Activated CD8-positive, alpha-beta memory T cell treated with anti-CD3 and anti-CD28 coated beads, Interleukin-2, amount 50 U/mL, for 4 hours (primary cell): Measurements from ENCODE around the gene MCF2L2.

ENCODE experiments used
- DNase-seq: peaks from one replicate; pipeline ENCODE4 v3.0.0-alpha.2; 2020

The MCF2L2 gene

DNA sequence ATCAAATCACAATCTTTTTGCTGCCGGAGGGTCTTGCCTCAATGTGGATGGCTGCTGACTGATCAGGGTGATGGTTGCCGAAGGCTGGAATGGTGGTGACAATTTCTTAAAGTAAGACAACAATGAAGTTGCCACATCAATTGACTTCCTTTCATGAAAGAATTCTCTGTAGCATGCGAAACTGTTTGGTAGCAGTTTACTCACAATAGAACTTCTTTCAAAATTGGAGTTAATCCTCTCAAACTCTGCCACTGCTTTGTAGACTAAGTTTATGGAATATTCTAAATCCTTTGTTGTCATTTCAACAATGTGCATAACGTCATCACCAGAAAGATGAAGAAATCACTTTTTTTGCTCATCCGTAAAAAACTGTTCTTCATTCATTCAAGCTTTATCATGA lies 109.5 kb downstream of the MCF2L2 start:
- DNase-seq, result no peak

DNA sequence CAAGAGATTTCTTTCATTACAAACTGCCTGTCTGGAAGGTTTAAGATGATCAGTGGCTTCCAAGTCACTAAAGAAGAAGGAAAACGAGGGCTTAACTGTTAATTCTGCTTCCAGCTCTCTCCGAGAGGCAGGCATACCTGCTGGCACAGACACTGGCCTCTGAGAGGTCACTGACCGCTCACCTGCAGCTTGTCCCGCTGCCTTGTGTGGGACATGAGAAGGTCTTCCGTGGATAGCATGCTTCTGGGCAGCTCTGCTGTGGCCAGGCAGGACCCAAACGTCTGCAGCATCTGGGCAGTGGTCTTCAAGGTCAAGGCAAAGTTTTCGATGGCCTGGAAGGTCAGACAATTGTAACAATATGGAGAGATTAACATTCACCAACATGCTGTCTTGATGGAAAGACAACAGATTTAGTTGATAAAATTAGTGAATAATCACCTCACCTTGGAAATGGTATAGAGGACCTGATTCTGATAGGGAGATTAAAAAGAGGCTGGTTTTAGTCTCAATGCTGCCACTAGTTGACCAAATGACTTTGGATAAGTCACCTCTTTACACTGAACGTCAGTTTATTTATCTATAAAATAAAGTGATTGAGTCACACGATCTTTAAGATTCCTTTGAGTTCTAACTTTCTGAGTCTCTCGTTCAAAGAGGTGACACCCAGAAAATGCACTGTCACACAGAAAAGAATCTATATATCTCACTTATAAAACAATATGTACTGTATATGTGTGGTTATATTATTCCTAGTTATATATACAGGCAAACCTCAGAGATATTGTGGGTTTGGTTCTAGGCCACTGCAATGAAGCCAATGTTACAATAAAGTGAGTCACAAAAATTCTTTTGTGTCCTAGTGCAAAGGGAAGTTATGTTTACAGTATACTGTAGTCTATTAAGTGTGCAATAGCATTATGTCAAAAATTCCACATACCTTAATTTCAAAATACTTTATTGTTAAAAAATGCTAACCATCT lies 110.2 kb downstream of the MCF2L2 start:
- no peak for DNase-seq

DNA sequence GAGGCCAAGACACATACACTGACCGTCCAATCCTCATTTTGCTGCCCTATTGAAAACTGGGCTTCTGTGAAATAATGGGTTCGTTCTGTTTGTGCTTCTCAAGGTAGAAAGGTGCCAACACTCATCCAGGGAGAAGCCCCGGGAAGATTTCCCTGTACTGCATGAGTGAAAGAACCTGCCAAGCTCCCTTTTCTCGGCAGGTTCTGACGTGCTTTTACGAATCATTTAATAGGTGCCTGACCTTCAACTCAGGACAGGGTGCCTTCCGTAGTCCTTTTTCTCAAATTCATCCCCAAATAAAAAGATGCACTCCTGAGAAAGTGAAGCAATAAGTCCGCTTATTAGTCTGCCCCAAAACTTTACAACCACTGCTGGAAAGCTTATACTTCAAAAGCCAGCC lies 111.1 kb downstream of the MCF2L2 start:
- DNase-seq, result no peak

DNA sequence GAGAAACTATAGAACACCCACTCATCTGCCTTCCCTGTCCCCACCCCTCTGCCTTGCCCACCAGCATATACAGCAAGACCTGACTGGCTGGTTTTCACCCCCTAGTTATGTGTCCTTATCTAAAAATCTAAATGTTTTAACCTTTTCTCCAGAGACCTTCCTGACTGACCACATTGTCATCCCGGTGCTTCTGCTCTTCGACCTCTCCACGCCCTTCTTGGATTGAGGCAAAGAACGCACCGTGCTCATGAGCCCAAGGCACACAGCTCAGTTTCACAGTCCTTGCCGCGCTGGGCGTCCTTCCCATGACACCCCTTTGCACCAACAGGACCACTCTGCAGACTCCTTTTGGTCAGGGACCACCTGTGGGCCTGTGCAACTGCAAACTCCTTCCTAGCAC lies 112.7 kb downstream of the MCF2L2 start:
- no peak for DNase-seq

DNA sequence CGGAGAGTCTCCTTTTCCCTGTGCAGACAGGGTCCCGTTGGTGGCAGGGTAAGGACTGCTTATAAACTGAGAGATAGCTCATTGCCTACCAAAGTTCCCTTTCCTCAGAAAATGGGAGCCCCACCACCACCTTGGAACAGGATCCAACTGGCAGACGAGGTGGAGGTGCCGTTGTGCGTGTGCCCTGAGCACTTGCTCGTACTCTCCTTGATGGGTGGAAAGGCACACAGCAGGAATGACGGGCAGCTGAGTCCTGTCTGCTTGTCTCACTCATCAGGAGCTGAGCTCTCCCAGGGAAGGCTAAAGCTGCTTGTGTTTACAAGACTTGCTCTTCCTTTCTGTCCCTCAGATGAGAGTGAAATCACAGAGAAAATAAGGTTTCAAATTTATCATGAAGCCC lies 114.7 kb downstream of the MCF2L2 start:
- no peak for DNase-seq

DNA sequence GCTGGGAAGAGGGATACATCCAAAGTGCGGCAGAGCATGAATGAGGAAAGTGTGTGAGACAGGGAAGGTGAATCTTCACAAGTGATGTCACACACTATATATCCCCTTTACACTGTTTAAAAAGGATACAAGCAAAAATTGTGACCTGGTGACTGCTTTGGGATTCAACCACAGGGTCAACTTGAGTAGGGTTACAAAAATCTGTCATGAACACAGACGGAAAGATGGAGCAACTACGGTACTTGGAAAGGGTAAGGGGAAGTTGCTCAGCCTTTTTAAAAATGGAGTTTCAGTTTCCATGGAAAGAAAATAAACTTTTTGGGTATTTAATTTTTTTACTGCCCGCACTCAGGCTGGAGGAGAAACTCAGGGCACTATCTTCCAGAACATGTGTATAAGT lies 115.1 kb downstream of the MCF2L2 start:
- no peak for DNase-seq

DNA sequence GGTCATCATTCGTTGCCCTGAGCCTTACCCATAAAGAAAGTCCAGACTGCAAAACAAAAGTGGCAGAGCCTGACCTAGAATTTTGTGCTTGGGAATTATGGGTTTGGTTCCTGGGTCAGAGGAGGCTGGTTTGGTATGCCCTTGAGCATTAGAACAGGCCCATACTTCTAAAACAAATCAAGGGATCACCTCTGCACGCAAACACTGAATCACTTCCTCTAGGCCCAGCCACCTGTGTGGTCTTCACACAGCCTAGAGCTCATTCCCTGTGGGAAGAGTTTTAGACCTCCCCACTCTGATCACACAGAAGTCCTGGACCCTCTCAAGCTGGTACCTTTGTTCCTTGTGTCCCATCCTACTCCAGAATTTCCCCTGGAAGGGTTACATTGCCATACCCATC lies 116.0 kb downstream of the MCF2L2 start:
- DNase-seq, result no peak

DNA sequence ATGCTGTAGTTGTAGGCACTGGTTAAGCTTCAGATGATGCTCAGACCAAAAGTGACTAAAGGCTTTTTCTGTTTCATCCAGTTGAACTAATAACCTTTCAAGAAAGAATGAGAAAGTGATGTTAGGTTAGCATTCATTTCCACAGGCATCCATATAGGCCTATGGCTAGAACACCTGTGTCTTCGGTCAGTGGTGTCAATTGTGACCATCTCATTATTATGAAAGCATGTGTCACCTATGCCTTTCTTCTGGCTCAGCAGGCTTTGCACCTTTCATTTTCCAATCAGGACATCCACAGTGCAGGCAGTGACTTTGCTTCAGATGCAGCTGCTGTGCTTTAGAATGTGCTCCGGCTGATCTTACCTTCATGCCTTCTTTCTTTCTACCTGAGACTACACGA lies 117.5 kb downstream of the MCF2L2 start:
- no peak for DNase-seq

DNA sequence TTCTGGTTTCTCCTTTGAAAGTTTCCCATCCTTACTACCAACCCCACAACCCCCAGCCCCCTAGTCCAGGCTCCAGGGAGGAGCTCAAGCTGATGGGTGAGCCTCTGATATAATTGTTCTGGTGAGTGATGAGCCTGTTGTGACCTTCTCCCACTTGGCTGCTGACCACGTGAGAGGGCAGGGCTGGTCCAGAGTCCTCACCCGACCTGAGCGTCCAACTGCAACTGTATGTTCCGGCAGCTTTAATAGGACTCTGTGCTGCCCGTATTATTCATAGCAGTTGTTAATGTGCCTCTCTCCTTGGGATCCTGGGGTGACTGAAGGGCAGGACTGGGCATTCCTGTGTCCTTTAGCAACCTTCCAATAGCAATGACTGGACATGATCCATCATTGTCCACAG lies 119.1 kb downstream of the MCF2L2 start:
- no peak for DNase-seq

DNA sequence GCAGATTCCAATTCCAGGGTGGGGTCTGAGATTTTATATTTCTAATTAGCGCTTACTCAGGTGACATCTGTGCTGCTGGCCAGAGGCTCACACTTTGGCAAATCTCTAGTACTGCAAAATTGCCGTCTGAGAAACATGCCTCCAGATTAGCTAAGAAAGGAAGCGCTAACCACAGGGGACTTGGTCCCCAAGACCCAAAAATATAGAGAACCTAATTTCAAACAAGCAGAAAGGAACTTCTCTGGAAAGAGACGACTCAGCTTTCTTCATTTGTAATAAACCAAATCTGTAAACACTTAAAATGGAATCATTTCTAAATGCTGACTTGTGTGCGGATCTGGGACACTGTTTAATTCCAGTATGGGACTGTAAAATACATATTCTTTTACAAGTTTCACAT lies 119.7 kb downstream of the MCF2L2 start:
- DNase-seq, result no peak

DNA sequence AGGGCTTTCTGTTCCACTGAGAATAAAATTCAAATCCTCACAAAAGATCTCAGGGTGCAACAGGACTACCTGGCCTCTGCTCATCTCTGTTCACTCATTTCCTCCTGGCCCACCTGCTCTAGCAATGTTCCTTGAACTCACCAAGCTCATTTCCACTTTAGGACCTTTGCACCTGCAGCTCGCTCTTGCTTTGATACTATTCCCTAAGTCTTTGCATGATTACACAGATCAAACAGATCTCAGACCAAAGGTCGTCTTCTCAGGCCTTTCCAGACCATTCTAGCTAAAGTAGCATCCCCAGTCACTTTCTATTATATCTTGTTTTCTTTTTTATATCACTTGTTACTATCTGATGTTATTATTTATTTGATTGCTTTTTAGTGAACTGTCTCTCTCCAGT lies 120.7 kb downstream of the MCF2L2 start:
- DNase-seq, result no peak

DNA sequence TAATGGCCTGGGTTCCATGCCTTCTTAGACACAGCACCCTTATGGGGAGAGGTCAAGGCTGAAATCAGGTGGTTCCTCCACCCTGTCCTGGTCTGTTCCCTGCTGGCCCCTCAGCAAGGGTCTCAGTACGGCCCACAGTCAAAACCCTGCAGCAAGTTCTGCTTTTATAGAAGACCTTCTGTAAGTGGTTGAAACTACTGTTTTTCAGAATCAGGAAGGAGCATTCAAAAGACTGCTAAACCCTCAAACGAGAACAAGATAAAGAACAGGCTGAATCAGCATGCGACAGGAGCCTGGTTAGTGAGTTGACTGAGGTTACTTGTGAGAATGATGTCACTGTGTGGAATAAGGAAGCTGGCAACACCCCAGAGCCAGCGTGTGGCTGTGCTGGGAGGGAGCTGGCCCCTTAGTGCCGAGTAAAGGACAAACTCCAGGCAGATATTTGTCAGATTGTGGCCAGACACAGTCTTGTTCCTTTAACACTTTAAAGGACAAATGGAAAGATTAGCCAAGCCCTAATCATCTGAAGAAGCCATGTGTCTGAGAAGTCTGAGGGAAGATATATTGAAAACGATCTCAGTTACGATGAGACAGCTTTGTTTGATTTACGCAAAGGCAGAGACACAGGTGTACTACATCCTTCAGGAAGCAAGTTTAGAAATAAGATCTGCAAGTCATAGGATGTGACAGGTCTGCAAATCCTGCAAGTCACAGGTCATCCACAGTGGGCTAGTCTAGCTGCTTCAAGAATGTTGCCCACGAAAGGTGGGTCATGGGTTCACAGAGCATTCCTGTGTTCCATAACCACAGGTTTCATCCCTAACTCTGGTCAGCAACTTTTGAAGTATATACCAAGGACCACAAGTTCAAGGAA lies 121.4 kb downstream of the MCF2L2 start:
- DNase-seq, result peak; percentile 51

DNA sequence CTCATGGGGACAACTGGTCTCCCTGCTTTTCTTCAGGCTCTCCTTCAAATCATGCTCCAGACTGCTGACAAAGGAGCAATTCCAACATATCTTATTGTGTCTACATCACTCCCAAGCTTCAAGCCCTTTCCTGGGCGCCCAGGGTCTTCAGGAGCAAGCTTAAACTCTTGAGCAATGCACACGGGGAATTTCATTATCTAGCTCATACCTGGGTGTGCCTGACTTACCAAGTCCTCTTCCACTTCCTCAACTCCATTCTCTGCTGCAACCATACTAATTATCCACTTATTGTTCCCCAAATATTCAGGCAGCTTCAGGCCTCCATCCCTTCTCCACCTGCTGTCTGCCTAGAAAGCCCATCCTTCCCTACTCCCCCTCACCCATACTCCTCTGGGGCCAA lies 124.7 kb downstream of the MCF2L2 start:
- DNase-seq, result no peak

DNA sequence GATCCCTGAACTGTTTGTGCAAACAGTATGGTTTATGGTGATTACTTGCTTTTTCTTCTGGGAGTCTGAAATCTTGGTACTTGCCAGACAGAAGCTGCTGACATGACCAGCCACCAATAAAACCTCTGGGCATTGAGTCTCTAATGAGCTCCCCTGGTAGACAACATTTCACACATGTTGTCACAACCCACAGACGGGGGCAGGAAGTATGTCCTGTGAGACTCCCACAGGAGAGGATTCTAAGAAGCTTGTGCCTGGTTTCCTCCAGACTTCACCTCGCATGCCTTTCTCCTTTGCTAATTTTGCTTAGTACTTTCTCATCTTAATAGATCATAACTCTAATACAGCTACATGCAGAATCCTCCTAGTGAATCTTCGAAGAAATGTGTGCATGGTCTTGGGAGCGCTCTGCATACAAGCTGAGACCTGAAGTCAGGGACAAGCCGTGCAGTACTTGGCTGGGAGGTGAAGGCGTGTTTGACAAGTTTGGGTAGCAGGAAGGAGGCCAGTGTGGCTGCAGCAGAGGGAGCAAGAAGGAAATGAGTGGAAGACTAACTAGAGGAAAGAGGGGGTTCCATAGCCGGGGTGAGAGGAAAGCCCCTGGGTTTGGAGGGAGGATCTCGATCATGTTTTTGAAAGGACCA lies 126.4 kb downstream of the MCF2L2 start:
- no peak for DNase-seq

DNA sequence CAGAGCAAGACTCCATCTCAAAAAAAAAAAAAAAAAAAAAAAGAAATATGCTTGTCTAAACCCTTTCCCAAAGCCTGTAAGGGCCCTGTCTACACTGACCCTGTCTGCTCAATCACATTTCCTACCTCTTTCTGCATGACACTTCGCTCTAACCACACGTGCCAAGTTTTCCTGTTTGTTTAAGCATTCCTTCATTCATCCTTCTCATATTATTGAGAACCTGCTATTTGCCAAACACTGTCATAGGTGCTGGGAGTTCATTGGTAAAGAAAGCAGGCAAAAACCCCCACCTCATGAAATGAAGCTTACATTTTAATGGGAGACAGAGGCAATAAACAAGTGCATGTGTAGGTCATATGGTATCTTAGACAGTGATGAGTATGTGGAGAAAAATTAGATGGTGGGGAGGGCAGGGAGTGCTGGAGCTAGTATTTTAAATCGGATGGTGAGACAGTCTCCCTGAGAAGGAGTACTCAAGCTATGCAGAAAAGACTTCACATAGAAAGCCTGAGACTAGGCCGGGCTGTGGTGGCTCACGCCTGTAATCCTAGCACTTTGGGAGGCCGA lies 127.3 kb downstream of the MCF2L2 start:
- DNase-seq, result no peak

DNA sequence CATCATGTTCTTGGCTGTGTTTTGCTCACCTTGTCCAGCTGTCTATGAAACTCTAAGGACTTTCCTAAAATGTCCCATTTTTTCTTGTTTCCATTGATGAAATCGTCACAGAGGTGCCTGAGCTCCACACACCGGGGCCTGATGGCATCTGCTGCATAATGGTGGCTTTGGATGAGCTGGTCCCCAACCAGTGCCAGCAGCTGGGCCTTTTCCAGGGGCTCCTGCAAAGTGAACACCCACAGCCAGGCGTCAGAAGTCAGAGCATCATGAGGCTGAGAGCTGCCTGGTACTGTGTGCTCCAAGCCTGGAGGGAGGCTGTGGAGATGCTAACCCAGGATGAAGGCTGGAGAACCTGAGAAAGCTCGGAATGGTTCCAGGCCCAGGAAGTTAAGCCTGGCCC lies 128.4 kb downstream of the MCF2L2 start:
- DNase-seq, result no peak

DNA sequence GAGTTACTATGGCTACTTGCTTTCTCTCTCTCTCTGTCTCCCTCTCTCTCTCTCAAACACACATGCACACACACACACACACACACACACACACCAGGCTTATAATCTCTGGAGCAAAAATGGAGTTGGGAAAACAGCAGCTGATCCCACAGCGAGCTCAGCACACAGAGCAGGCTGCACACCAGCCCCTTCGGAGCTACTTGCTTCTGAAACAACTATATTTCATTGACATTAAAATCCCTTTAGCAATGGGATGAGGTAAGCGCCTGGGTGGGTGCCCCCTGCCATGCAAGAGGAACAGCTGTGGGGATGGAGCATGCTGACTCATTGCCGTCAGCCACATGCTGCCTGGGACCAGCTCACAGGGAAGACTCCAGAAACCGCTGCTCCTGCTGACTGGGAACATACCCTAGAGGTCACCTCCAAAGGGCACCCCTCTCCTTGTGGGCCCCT lies 129.7 kb downstream of the MCF2L2 start:
- DNase-seq, result no peak

DNA sequence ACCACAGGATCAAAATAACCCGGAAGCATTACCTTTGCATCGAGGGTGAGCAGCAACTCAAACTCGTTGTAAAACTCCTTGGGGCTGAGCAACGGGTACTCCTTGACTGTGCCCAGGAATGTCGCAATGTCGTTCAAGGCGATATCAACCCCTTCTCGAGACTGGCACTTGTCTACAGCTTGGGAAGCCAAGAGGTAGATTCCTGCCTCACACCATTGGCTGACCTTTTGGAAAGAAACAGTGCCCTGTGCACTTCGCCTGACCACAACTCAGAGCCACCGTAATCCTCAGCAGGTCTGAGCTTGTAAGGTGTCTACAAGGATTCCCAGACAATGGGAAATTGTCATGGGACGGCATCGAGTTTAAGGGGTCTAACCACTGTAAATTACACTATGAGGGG lies 131.5 kb downstream of the MCF2L2 start:
- DNase-seq, result no peak

DNA sequence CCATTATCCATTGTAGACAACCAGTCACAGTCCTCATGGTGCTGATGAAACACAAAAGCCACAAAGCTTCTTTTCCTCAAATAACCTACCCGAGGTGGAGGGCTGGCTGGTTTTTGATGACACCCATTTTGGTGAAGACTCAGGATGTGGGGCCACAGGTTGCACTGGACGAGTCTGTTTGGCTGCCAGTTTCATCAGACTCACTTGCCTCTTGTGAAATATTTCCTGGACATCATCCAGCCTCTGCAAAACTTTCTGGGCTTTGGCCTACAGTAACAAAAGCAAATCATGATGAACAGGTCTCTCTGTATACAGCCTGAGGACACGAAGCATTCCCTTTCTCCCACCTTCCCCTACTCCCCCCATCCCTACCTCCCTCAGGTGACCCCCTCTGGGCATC lies 133.2 kb downstream of the MCF2L2 start:
- no peak for DNase-seq

DNA sequence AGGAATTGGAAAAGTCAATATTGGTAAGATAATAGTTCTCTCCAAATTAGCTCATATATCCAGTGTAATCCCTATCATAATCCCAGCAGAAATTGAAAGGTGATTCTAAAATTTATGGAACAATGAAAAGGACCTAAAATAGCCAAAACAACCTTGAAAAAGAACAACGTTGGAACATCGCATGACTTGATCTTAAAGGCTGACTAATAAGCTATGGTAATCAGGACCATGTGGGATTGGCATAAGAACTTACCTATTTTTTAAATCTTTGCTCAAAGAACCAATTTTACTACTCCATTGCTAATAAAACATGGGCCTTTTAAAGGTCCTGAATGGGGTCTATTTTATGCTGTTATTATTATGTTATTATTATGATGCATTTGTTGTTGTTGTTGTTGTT lies 134.5 kb downstream of the MCF2L2 start:
- no peak for DNase-seq

DNA sequence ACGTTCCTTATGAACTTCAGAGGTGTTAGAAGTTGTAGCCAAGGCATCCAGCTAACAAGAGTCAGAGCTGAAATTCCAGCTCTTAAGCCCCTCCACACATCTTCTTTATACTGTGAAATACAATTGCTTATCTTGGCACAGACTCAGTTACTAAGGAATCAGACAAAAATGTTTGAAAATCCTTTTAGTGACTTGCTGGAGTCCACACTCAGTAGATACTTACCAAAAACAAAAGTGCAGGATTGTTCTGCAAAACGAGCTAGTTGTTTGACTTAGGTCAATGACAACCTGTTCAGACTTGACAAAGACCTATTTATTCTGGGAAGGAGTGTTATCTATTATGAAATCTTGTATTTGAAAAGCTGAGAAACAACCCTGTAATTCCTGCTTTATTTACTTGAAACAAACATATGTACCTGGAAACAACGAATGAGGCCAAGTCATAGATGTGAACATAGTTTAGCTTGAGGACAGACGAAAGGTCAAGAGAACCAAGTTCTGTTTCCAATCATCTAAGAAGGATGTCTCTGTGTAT lies 136.9 kb downstream of the MCF2L2 start:
- DNase-seq, result no peak

DNA sequence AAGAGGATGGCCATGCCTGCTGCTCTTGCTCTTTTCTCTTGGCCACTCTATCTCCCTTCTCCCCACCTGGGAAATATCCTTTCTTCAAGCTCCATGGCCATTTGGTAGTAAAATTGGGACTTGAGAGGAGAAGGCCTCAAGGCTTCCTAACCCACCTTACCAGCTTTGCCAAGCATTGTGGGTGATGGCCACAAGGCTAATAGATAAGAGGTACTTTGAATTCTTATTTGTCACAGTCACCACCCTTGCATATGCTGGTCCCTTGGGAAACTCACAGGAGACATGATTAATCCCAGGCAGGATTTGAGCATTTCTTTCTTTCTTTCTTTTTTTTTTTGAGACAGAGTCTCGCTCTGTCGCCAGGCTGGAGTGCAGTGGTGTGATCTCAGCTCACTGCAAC lies 138.2 kb downstream of the MCF2L2 start:
- no peak for DNase-seq

DNA sequence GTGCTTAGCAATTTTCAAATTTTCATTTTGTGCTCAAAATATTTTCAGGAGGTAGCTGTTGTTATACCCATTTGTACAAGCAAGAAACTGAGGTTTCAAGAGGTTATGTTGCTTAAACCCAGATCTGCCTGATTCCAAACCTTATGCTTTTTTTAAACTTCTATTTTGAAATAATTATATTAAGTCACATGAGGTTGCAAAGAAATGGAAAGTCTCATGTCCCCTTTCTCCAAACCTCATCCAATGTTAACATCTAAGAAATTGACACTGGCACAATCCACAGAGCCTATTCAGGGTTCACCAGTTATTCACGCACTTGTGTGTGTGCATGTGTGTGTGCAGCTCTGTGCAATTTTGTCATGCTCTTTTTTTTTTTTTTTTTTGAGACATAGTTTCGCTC lies 140.3 kb downstream of the MCF2L2 start:
- no peak for DNase-seq
